OCI-LY7 (cell line): ENCODE data around the gene SEMA6B.

ENCODE experiments used
- CTCF ChIP-seq: fragments of 200-600 bp; sonication (generic); conservative IDR thresholded peaks from 2 replicates; pipeline ENCODE4 v1.5.1; 2014; ENCODE audit warnings: mild to moderate bottlenecking, antibody characterized with exemption, low read length, moderate library complexity, mixed read lengths
- EZH2phosphoT487 ChIP-seq: fragments of 200-600 bp; sonication (generic); IDR thresholded peaks from 2 replicates; pipeline ENCODE4 v1.6.1; 2018; ENCODE audit warnings: low read depth, borderline replicate concordance, mild to moderate bottlenecking, mixed run types, antibody characterized with exemption, low read length, moderate library complexity, mixed read lengths

- TF ChIP-seq CTCF (no peak), EZH2phosphoT487 (no peak)
These were observed 63.2 kb downstream of the SEMA6B start for GRCh38 chr19:4496304-4496703.
